Osteocyte (in vitro differentiated cells): ENCODE measurements around the gene CDC6. TPM values are rescaled to one million over a fixed set of nuclear protein-coding genes. Genes with fewer than 3 reads are reported as not detected.
A peak's percentile ranks its signal among the peaks of the same experiment; 100 is the strongest.

Source experiments
- DNase-seq: peaks from one replicate; pipeline ENCODE4 v3.0.0; 2021; ENCODE audit warnings: mixed read lengths; ENCODE audit not compliant: unreplicated experiment; ENCODE audit errors: extremely low spot score
- H3K27ac Mint-ChIP-seq: one replicate; pipeline ENCODE4 v1.8.0; 2021; ENCODE audit warnings: mild to moderate bottlenecking, mixed read lengths; ENCODE audit not compliant: unreplicated experiment
- H3K27me3 Mint-ChIP-seq: one replicate; pipeline ENCODE4 v1.8.0; 2021; ENCODE audit warnings: mixed read lengths; ENCODE audit not compliant: unreplicated experiment
- H3K36me3 Mint-ChIP-seq: one replicate; pipeline ENCODE4 v1.8.0; 2021; ENCODE audit warnings: mixed read lengths; ENCODE audit not compliant: unreplicated experiment
- H3K4me1 Mint-ChIP-seq: one replicate; pipeline ENCODE4 v1.8.0; 2021; ENCODE audit warnings: mixed read lengths; ENCODE audit not compliant: unreplicated experiment
- H3K4me3 Mint-ChIP-seq: one replicate; pipeline ENCODE4 v1.8.0; 2021; ENCODE audit warnings: mild to moderate bottlenecking, moderate library complexity, mixed read lengths; ENCODE audit not compliant: unreplicated experiment
- H3K9me3 Mint-ChIP-seq: one replicate; pipeline ENCODE4 v1.8.0; 2021; ENCODE audit warnings: mixed read lengths; ENCODE audit not compliant: unreplicated experiment
- CTCF ChIP-seq: fragments of 200-600 bp; sonication (generic); IDR thresholded peaks from 2 replicates; pipeline ENCODE4 v1.5.0; 2021; ENCODE audit warnings: antibody characterized with exemption, mild to moderate bottlenecking, moderate library complexity
- total RNA-seq: library from RNA; stranded (reverse); gene quantifications from 2 replicates; pipeline ENCODE4 v1.2.1, GENCODE V29; 2021

Gene CDC6
- total RNA-seq, 1 donor from 2014 or later: 10.8 TPM

- Mint-ChIP-seq H3K27ac (peak overlapping the region; percentile 72), H3K4me1 (peaks cover 83% of the 10 kb centered on the region), H3K9me3 (no peaks in the 10 kb centered on the region), H3K4me3 (no peak overlapping the region), H3K36me3 (peaks cover 10% of the 10 kb centered on the region), H3K27me3 (no peaks in the 10 kb centered on the region)
- no peak for DNase-seq
- no peak for TF ChIP-seq CTCF
Measured at GRCh38 chr17:40326832-40327199, 39.1 kb downstream of the CDC6 start.

- no peak for DNase-seq
- H3K36me3 Mint-ChIP-seq: peaks cover 10% of the 10 kb centered on the region
- no peaks in the 10 kb centered on the region for H3K27me3 Mint-ChIP-seq
- H3K4me1 Mint-ChIP-seq: peaks cover 81% of the 10 kb centered on the region
- no peaks in the 10 kb centered on the region for H3K9me3 Mint-ChIP-seq
- no peak for TF ChIP-seq CTCF
- no peak overlapping the region for H3K27ac Mint-ChIP-seq
- H3K4me3 Mint-ChIP-seq: no peak overlapping the region
Measured at GRCh38 chr17:40327244-40327729, 39.6 kb downstream of the CDC6 start.

- Mint-ChIP-seq H3K36me3 (peaks cover 11% of the 10 kb centered on the region), H3K27ac (peak overlapping the region; percentile 73), H3K27me3 (no peaks in the 10 kb centered on the region), H3K4me3 (no peak overlapping the region), H3K4me1 (peaks cover 81% of the 10 kb centered on the region), H3K9me3 (no peaks in the 10 kb centered on the region)
- no peak for DNase-seq
- no peak for TF ChIP-seq CTCF
Measured at GRCh38 chr17:40327735-40328385, 40.2 kb downstream of the CDC6 start.

GRCh38 chr17:40328386-40328766 is 40.7 kb downstream of the CDC6 start:
- H3K9me3 Mint-ChIP-seq: no peaks in the 10 kb centered on the region
- DNase-seq: no peak
- peak overlapping the region; percentile 73 for H3K27ac Mint-ChIP-seq
- H3K4me1 Mint-ChIP-seq: peaks cover 78% of the 10 kb centered on the region
- no peak for TF ChIP-seq CTCF
- no peaks in the 10 kb centered on the region for H3K27me3 Mint-ChIP-seq
- H3K4me3 Mint-ChIP-seq: no peak overlapping the region
- peaks cover 13% of the 10 kb centered on the region for H3K36me3 Mint-ChIP-seq

- Mint-ChIP-seq H3K4me3 (no peak overlapping the region), H3K4me1 (peaks cover 78% of the 10 kb centered on the region), H3K9me3 (no peaks in the 10 kb centered on the region), H3K36me3 (peaks cover 15% of the 10 kb centered on the region), H3K27ac (peak overlapping the region; percentile 72), H3K27me3 (no peaks in the 10 kb centered on the region)
- DNase-seq: no peak
- no peak for TF ChIP-seq CTCF
Measured at GRCh38 chr17:40329839-40330794, 42.4 kb downstream of the CDC6 start.
